ENCODE data around the gene PEAR1. TPM values are rescaled to one million over a fixed set of nuclear protein-coding genes. Genes with fewer than 3 reads are reported as not detected.
A peak's percentile ranks its signal among the peaks of the same experiment; 100 is the strongest.

Gene PEAR1
- total and polyA plus RNA-seq, 4 experiments from 2014 or later = 0.32 to 0.36 TPM; not detected in 2

- POLR2A ChIA-PET (ENCODE audit: partially characterized antibody) = no interaction called here
- Mint-ChIP-seq H3K27me3 (peaks cover 9 to 26% of the 10 kb centered on the region in 2 donors), H3K4me3 (no peak overlapping the region), H3K36me3 (no peaks in the 10 kb centered on the region), H3K4me1 (peaks cover 0 to 2% (median under 1%) of the 10 kb centered on the region in 4 donors), H3K9me3 (no peaks in the 10 kb centered on the region), H3K27ac (peak overlapping the region in 1 of 7 donors; percentile 16)
- Histone ChIP-seq H3K36me3 (ENCODE audit: insufficient read depth, low read length) (no peaks in the 10 kb centered on the region), H3K27me3 (ENCODE audit: insufficient read depth, low read length) (peaks cover 4% of the 10 kb centered on the region), H3K4me1 (ENCODE audit: insufficient read depth, low read length) (no peaks in the 10 kb centered on the region), H3K4me3 (ENCODE audit: low read length in 2 of 2) (no peak overlapping the region), H3K9me3 (ENCODE audit: control insufficient read depth in 1 of 2, low read length in 2 of 2) (no peaks in the 10 kb centered on the region), H3K27ac (ENCODE audit: low read depth, low read length) (no peak overlapping the region)
- no peak for DNase-seq
- intact Hi-C loops (cut with micrococcal nuclease) = no loop called here
- CTCF ChIA-PET (ENCODE audit: partially characterized antibody) = interaction anchor here (0.8 to 4.7 kb wide), 10 partner anchors 12 to 163 kb away, joined by 3 to 38 read pairs (median 4); no protein-coding TSS in a partner anchor
Measured at GRCh38 chr1:156911577-156912298, 18.2 kb downstream of the PEAR1 start.

GRCh38 chr1:156912310-156912709 is 18.8 kb downstream of the PEAR1 start:
- Mint-ChIP-seq H3K36me3 (no peaks in the 10 kb centered on the region), H3K4me1 (no peaks in the 10 kb centered on the region), H3K27ac (no peak overlapping the region), H3K9me3 (no peaks in the 10 kb centered on the region), H3K4me3 (no peak overlapping the region), H3K27me3 (peaks cover 9 to 24% of the 10 kb centered on the region in 2 donors)
- no peaks in the 10 kb centered on the region for H3K4me1 ChIP-seq (ENCODE audit: insufficient read depth, low read length)
- H3K36me3 ChIP-seq (ENCODE audit: insufficient read depth, low read length) = no peaks in the 10 kb centered on the region
- intact Hi-C loops (cut with micrococcal nuclease) = no loop called here
- POLR2A ChIA-PET (ENCODE audit: partially characterized antibody) = no interaction called here
- H3K4me3 ChIP-seq (ENCODE audit: low read length in 2 of 2) = no peak overlapping the region
- no peaks in the 10 kb centered on the region for H3K9me3 ChIP-seq (ENCODE audit: control insufficient read depth in 1 of 2, low read length in 2 of 2)
- H3K27me3 ChIP-seq (ENCODE audit: insufficient read depth, low read length) = peaks cover 4% of the 10 kb centered on the region
- CTCF ChIA-PET (ENCODE audit: partially characterized antibody) = interaction anchor here (0.8 to 4.7 kb wide), 7 partner anchors 16 to 162 kb away, joined by 3 to 38 read pairs (median 6); no protein-coding TSS in a partner anchor
- no peak overlapping the region for H3K27ac ChIP-seq (ENCODE audit: low read depth, low read length)
- peak in 1 of 5 donors; percentile 16 for DNase-seq

DNA sequence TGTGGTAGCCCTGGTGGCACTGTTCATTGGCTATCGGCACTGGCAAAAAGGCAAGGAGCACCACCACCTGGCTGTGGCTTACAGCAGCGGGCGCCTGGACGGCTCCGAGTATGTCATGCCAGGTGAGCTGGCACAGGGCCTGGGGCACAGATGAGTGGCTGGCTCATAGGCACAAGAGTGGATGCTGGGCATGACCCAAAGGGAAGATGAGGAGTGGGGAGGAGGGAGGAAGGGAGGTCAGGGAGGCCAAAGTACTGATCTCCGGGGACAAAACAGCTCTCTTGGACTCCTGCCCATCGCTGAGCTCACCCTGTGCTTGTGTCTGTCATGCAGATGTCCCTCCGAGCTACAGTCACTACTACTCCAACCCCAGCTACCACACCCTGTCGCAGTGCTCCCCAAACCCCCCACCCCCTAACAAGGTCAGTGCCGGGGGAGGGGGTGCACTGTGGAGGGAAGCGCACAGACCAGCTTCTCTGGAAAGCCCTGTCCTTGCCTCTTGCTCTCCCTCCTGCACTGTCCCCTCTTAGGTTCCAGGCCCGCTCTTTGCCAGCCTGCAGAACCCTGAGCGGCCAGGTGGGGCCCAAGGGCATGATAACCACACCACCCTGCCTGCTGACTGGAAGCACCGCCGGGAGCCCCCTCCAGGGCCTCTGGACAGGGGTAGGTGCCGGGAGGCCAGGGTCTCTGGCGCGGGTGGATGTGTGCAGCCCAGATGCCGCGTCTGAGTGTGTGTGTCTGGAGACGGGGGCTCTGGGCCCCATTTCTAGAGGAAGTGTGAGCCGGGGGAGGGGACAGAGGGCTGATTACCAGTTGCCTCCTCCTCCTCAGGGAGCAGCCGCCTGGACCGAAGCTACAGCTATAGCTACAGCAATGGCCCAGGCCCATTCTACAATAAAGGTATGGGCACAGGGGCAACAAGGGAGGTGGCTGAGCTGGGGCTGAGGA is 19.6 kb downstream of the PEAR1 start:
- peaks cover 12 to 27% of the 10 kb centered on the region in 2 donors for H3K27me3 Mint-ChIP-seq
- no peaks in the 10 kb centered on the region for H3K4me1 Mint-ChIP-seq
- no peaks in the 10 kb centered on the region for H3K9me3 ChIP-seq (ENCODE audit: control insufficient read depth in 1 of 2, low read length in 2 of 2)
- intact Hi-C loops (cut with micrococcal nuclease) = no loop called here
- ChIA-PET CTCF (ENCODE audit: partially characterized antibody) (interaction anchor here (0.7 to 4.7 kb wide), 5 partner anchors 9 to 76 kb away, joined by 3 to 38 read pairs (median 6); no protein-coding TSS in a partner anchor), POLR2A (ENCODE audit: partially characterized antibody) (no interaction called here)
- no peaks in the 10 kb centered on the region for H3K36me3 Mint-ChIP-seq
- H3K36me3 ChIP-seq (ENCODE audit: insufficient read depth, low read length) = no peaks in the 10 kb centered on the region
- H3K27me3 ChIP-seq (ENCODE audit: insufficient read depth, low read length) = peaks cover 4% of the 10 kb centered on the region
- H3K9me3 Mint-ChIP-seq = peaks cover 0 to 2% (median 0%) of the 10 kb centered on the region in 8 donors
- H3K27ac ChIP-seq (ENCODE audit: low read depth, low read length) = no peak overlapping the region
- no peak overlapping the region for H3K27ac Mint-ChIP-seq
- no peak overlapping the region for H3K4me3 Mint-ChIP-seq
- DNase-seq = no peak
- no peaks in the 10 kb centered on the region for H3K4me1 ChIP-seq (ENCODE audit: insufficient read depth, low read length)
- H3K4me3 ChIP-seq (ENCODE audit: low read length in 2 of 2) = no peak overlapping the region

DNA sequence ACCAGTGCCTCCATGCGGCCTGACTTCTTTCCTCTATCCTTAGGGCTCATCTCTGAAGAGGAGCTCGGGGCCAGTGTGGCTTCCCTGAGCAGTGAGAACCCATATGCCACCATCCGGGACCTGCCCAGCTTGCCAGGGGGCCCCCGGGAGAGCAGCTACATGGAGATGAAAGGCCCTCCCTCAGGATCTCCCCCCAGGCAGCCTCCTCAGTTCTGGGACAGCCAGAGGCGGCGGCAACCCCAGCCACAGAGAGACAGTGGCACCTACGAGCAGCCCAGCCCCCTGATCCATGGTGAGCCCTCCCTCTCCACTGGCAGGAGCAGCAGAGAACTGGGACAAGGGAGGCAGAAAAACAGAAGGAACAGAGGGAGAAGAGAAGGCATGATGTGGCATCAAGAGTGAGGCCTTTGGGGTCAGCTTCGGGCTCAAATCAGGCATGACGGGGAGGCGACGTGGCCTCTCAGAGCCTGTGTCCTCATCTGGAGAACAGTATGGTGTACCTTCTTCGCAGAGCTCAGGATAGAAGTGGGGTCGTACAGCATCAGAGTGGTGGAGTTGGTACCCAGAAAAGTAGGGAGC is 20.4 kb downstream of the PEAR1 start:
- no peaks in the 10 kb centered on the region for H3K4me1 ChIP-seq (ENCODE audit: insufficient read depth, low read length)
- CTCF ChIA-PET (ENCODE audit: partially characterized antibody) = interaction anchor here (0.9 to 4.7 kb wide), 3 partner anchors 14 to 59 kb away, joined by 3 to 38 read pairs (median 4); no protein-coding TSS in a partner anchor
- no peak overlapping the region for H3K4me3 Mint-ChIP-seq
- POLR2A ChIA-PET (ENCODE audit: partially characterized antibody) = no interaction called here
- peaks cover 0 to 2% (median 0%) of the 10 kb centered on the region in 8 donors for H3K9me3 Mint-ChIP-seq
- no peak for DNase-seq
- no peaks in the 10 kb centered on the region for H3K9me3 ChIP-seq (ENCODE audit: control insufficient read depth in 1 of 2, low read length in 2 of 2)
- peaks cover 4% of the 10 kb centered on the region for H3K27me3 ChIP-seq (ENCODE audit: insufficient read depth, low read length)
- no peak overlapping the region for H3K4me3 ChIP-seq (ENCODE audit: low read length in 2 of 2)
- no peak overlapping the region for H3K27ac Mint-ChIP-seq
- no peaks in the 10 kb centered on the region for H3K4me1 Mint-ChIP-seq
- peaks cover 17 to 30% of the 10 kb centered on the region in 2 donors for H3K27me3 Mint-ChIP-seq
- no peak overlapping the region for H3K27ac ChIP-seq (ENCODE audit: low read depth, low read length)
- no peaks in the 10 kb centered on the region for H3K36me3 Mint-ChIP-seq
- H3K36me3 ChIP-seq (ENCODE audit: insufficient read depth, low read length) = no peaks in the 10 kb centered on the region
- intact Hi-C loops (cut with micrococcal nuclease) = no loop called here

DNA sequence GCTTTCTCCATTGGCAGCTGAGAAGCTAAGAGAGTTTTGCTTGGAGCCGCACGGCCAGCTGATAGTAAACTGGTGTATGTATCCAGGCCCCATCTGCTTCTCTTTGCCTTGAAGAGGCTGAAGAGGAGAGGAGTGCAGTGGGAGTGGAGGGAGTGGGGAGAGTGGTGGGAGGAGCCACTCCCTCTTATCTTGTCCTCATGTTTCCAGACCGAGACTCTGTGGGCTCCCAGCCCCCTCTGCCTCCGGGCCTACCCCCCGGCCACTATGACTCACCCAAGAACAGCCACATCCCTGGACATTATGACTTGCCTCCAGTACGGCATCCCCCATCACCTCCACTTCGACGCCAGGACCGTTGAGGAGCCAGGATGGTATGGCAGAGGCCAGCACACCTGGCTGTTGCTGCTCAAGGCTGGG is 20.9 kb downstream of the PEAR1 start:
- ChIA-PET POLR2A (ENCODE audit: partially characterized antibody) (no interaction called here), CTCF (ENCODE audit: partially characterized antibody) (interaction anchor here (0.9 kb wide), 1 partner anchor 14 kb away, joined by 4 read pairs; no protein-coding TSS in a partner anchor)
- Mint-ChIP-seq H3K4me1 (no peaks in the 10 kb centered on the region), H3K4me3 (no peak overlapping the region), H3K36me3 (no peaks in the 10 kb centered on the region), H3K27ac (no peak overlapping the region), H3K9me3 (peaks cover 0 to 2% (median 0%) of the 10 kb centered on the region in 8 donors), H3K27me3 (peaks cover 17 to 33% of the 10 kb centered on the region in 2 donors)
- Histone ChIP-seq H3K27me3 (ENCODE audit: insufficient read depth, low read length) (peaks cover 4% of the 10 kb centered on the region), H3K4me3 (ENCODE audit: low read length in 2 of 2) (no peak overlapping the region), H3K4me1 (ENCODE audit: insufficient read depth, low read length) (no peaks in the 10 kb centered on the region), H3K36me3 (ENCODE audit: insufficient read depth, low read length) (no peaks in the 10 kb centered on the region), H3K27ac (ENCODE audit: low read depth, low read length) (no peak overlapping the region), H3K9me3 (ENCODE audit: control insufficient read depth in 1 of 2, low read length in 2 of 2) (no peaks in the 10 kb centered on the region)
- peak in 1 of 5 donors; percentile 10 for DNase-seq
- intact Hi-C loops (cut with micrococcal nuclease) = no loop called here

- H3K27ac Mint-ChIP-seq = peak within 1 kb of the TSS in 2 of 7 donors; percentile 37 to 65
- peaks cover 54 to 55% of the 10 kb centered on the region in 2 donors for H3K27me3 Mint-ChIP-seq
- no peaks in the 10 kb centered on the region for H3K36me3 Mint-ChIP-seq
- H3K4me1 Mint-ChIP-seq = peaks cover 7 to 15% (median 11%) of the 10 kb centered on the region in 4 donors
- Histone ChIP-seq H3K4me1 (ENCODE audit: insufficient read depth, low read length) (peaks cover 9% of the 10 kb centered on the region), H3K27me3 (ENCODE audit: insufficient read depth, low read length) (peaks cover 41% of the 10 kb centered on the region), H3K27ac (ENCODE audit: low read depth, low read length) (no peak within 1 kb of the TSS), H3K9me3 (ENCODE audit: control insufficient read depth in 1 of 2, low read length in 2 of 2) (no peaks in the 10 kb centered on the region), H3K4me3 (ENCODE audit: low read length in 2 of 2) (no peak within 1 kb of the TSS), H3K36me3 (ENCODE audit: insufficient read depth, low read length) (no peaks in the 10 kb centered on the region)
- H3K9me3 Mint-ChIP-seq = peaks cover 0 to 4% (median 0%) of the 10 kb centered on the region in 8 donors
- intact Hi-C loops (cut with micrococcal nuclease) = no loop called here
- DNase-seq = peak; percentile 39 to 49 (median 41)
- ChIA-PET POLR2A (ENCODE audit: partially characterized antibody) (no interaction called here), CTCF (ENCODE audit: partially characterized antibody) (interaction anchor here (1.2 kb wide), 1 partner anchor 50 kb away, joined by 4 read pairs; no protein-coding TSS in a partner anchor)
- H3K4me3 Mint-ChIP-seq = peak within 1 kb of the TSS in 2 of 8 donors; percentile 37 to 40
Measured at GRCh38 chr1:156920233-156921052, 26.9 kb downstream of the PEAR1 start, which contains the start of gene LRRC71. Gene LRRC71 (plus strand): TSS chr1:156920632. CDS start chr1:156920804, 172 bp downstream.
